Measurements from ENCODE around the gene STAB1. TPM values are rescaled to one million over a fixed set of nuclear protein-coding genes. Genes with fewer than 3 reads are reported as not detected.

STAB1 gene
- total RNA-seq, 4 donors from 2014 or later, result 27.0 to 98.2 (median 67.2) TPM

DNA sequence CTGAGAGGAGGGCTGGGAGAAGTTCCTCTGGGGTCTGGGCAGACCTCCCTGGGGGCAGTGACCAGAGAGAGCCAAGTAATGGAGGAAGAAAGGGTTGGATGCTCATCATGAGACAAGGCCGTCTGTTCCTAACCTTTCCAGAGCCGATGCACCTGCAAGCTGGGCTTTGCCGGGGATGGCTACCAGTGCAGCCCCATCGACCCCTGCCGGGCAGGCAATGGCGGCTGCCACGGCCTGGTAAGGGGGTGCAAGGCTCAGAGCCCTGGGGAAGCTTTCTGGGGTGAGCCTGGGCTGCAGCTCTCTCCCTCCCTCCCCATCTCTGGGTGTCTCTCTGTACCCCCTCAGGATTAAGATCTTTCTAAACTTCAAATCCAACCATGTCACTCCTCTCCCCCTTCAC, 16.4 kb downstream of the STAB1 start:
- DNase-seq, result no peak
- Histone ChIP-seq H3K36me3 (no peaks in the 10 kb centered on the region), H3K27me3 (no peaks in the 10 kb centered on the region), H3K4me3 (no peak overlapping the region), H3K9me3 (no peaks in the 10 kb centered on the region), H3K4me1 (no peaks in the 10 kb centered on the region), H3K27ac (no peak overlapping the region)
- no peak for TF ChIP-seq POLR2A (IDR thresholded peaks at IDR 0.05)
- TF ChIP-seq, protein P1, sequence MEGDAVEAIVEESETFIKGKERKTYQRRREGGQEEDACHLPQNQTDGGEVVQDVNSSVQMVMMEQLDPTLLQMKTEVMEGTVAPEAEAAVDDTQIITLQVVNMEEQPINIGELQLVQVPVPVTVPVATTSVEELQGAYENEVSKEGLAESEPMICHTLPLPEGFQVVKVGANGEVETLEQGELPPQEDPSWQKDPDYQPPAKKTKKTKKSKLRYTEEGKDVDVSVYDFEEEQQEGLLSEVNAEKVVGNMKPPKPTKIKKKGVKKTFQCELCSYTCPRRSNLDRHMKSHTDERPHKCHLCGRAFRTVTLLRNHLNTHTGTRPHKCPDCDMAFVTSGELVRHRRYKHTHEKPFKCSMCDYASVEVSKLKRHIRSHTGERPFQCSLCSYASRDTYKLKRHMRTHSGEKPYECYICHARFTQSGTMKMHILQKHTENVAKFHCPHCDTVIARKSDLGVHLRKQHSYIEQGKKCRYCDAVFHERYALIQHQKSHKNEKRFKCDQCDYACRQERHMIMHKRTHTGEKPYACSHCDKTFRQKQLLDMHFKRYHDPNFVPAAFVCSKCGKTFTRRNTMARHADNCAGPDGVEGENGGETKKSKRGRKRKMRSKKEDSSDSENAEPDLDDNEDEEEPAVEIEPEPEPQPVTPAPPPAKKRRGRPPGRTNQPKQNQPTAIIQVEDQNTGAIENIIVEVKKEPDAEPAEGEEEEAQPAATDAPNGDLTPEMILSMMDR (IDR thresholded peaks at IDR 0.05), result no peak

DNA sequence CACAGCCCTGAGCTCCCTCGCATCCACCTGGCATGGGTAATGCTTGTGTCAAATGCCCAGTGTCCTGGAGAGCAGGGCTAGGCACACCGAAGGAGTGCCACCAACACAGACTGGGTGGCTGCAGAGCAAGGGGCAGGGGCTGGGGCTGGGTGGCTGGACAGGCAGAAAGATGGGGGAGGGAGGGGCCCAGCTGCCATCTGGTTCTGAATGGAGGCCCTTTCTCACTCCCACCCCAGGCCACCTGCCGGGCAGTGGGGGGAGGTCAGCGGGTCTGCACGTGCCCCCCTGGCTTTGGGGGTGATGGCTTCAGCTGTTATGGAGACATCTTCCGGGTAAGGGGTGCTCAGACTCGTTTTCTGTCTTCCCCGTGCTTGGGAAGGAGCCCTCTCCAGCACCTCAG, 17.0 kb downstream of the STAB1 start:
- no peak overlapping the region for H3K4me3 ChIP-seq

DNA sequence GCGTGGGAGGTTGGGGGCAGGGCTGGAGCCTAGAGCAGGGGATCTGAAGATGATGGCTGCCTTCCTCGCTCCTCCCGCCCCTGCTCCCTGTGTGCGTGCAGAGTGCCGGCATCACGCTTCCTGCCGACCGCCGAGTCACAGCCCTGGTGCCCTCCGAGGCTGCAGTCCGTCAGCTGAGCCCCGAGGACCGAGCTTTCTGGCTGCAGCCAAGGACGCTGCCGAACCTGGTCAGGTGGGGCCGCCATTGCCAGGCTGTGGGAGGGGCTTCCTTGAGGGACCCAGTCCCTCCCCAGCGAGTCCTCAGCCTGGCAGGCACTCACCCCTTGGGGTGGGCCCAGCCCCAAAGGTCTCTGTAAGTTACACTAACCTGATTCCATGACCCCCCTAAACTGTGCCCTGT, 17.6 kb downstream of the STAB1 start:
- Histone ChIP-seq H3K27ac (no peak overlapping the region), H3K4me3 (no peak overlapping the region), H3K36me3 (no peaks in the 10 kb centered on the region), H3K4me1 (no peaks in the 10 kb centered on the region), H3K27me3 (no peaks in the 10 kb centered on the region), H3K9me3 (no peaks in the 10 kb centered on the region)
- TF ChIP-seq, protein P1 (IDR thresholded peaks at IDR 0.05), result no peak
- no peak for TF ChIP-seq POLR2A (IDR thresholded peaks at IDR 0.05)
- no peak for DNase-seq

More for the DNA sequence above, 17.0 kb downstream of the STAB1 start:
- Histone ChIP-seq H3K27me3 (no peaks in the 10 kb centered on the region), H3K36me3 (no peaks in the 10 kb centered on the region), H3K27ac (no peak overlapping the region), H3K9me3 (no peaks in the 10 kb centered on the region), H3K4me1 (no peaks in the 10 kb centered on the region)
- no peak for DNase-seq
- TF ChIP-seq, protein P1 (IDR thresholded peaks at IDR 0.05), result no peak
- no peak for TF ChIP-seq POLR2A (IDR thresholded peaks at IDR 0.05)

DNA sequence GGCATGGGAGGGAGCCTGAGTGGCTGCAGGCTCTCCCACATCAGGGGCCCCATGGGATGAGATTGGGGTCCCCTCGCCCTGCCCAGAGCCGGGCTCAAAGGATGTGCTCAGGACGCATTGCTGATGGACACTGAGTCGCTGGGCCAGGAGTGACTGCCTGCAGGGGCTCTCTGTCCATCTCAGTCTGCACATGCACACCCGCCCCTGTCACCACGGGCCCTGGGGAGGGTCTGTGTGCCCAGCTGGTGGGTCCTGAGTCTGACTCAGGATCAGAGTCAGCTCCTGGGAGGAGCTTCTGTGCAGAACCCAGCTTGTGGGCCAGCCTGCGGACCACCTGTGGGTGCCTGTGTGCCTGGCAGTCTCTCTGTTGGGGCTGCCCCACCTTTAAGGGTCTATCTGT, 18.1 kb downstream of the STAB1 start:
- Histone ChIP-seq H3K27ac (no peak overlapping the region), H3K27me3 (no peaks in the 10 kb centered on the region), H3K4me3 (no peak overlapping the region), H3K9me3 (no peaks in the 10 kb centered on the region), H3K36me3 (no peaks in the 10 kb centered on the region), H3K4me1 (no peaks in the 10 kb centered on the region)
- no peak for DNase-seq
- TF ChIP-seq POLR2A (IDR thresholded peaks at IDR 0.05), result no peak
- TF ChIP-seq, protein P1 (IDR thresholded peaks at IDR 0.05), result no peak

DNA sequence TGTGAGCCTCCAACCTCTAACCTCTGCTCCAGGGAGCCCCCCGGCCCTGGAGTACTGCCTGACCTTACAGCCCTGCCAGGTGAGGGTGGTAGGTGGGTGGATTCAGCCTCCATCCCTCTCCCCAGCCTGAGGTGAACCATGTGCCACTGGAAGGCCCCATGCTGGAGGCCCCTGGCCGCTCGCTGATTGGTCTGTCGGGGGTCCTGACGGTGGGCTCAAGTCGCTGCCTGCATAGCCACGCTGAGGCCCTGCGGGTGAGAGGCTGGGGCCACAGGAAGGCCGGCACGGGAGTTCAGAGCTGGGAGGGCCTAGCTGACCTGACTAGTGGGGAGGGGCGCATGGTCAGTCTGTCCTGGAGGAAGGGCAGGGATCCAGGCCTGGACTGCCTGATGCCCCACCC, 19.4 kb downstream of the STAB1 start:
- TF ChIP-seq POLR2A (IDR thresholded peaks at IDR 0.05), result no peak
- TF ChIP-seq, protein P1 (IDR thresholded peaks at IDR 0.05), result no peak
- Histone ChIP-seq H3K4me1 (no peaks in the 10 kb centered on the region), H3K27me3 (no peaks in the 10 kb centered on the region), H3K27ac (no peak overlapping the region), H3K9me3 (no peaks in the 10 kb centered on the region), H3K4me3 (no peak overlapping the region), H3K36me3 (no peaks in the 10 kb centered on the region)
- DNase-seq, result no peak

DNA sequence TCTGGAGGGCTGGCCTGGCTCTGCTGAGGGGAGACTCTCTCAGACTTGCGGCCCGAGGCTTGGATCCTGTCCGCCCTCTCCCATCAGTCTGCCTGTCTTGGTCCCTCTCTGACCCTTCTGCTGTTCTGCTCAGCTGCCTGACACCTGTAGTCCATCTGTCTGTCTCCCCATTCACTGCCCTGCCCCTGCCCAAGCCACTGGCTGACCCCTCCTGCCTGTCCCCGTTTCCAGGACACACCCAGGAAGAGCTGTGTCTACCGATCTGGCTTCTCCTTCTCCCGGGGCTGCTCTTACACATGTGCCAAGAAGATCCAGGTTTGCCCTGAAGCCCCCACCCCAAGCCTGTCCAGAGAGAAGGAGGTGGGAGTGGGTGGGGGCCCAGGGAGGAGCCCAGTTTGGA, 20.1 kb downstream of the STAB1 start:
- TF ChIP-seq, protein P1 (IDR thresholded peaks at IDR 0.05), result no peak
- TF ChIP-seq POLR2A (IDR thresholded peaks at IDR 0.05), result no peak
- H3K27ac ChIP-seq, result no peak overlapping the region

More for the DNA sequence above, 20.1 kb downstream of the STAB1 start:
- Histone ChIP-seq H3K9me3 (no peaks in the 10 kb centered on the region), H3K27me3 (no peaks in the 10 kb centered on the region), H3K4me3 (no peak overlapping the region), H3K36me3 (no peaks in the 10 kb centered on the region), H3K4me1 (no peaks in the 10 kb centered on the region)
- DNase-seq, result no peak
